RWPE1 (cell line): ENCODE results near the gene RBM4B.

Experiments
- CTCF ChIA-PET: fragments of 350-600 bp; sonication (Branson Sonifier 250); formaldehyde crosslinking; extraction: SDS; loops from one replicate; lab custom pipeline; 2021; lab: Yijun Ruan, JAX
- POLR2A ChIA-PET: fragments of 400-600 bp; formaldehyde crosslinking; extraction: SDS; loops from one replicate; lab custom pipeline; 2020; ENCODE audit warnings: antibody characterized with exemption; ENCODE audit not compliant: low non-redundant PET; lab: Yijun Ruan, JAX
- DNase-seq: peaks from one replicate; pipeline ENCODE4 v3.0.0; 2012; ENCODE audit warnings: low spot score
- H3K27ac ChIP-seq: fragments of 450-650 bp; 2 replicates; pipeline ENCODE4 v1.5.1; 2017
- CTCF ChIP-seq: fragments of 450-650 bp; conservative IDR thresholded peaks from 2 replicates; pipeline ENCODE4 v1.5.1; 2017; ENCODE audit warnings: low read depth, mild to moderate bottlenecking

Gene RBM4B

GRCh38 chr11:66631883-66632282, 45.8 kb downstream of the RBM4B start:
- POLR2A ChIA-PET, result no interaction called here
- no peak for DNase-seq
- no peak for TF ChIP-seq CTCF
- CTCF ChIA-PET, result interaction anchor here (0.5 to 0.7 kb wide), 2 partner anchors 34 to 174 kb away, joined by 3 to 6 read pairs; no protein-coding TSS in a partner anchor
- no peak overlapping the region for H3K27ac ChIP-seq

GRCh38 chr11:66629356-66629755, 48.3 kb downstream of the RBM4B start:
- TF ChIP-seq CTCF, result no peak
- DNase-seq, result no peak
- ChIA-PET CTCF (no interaction called here), POLR2A (interaction anchor here (0.8 kb wide), 1 partner anchor 9 kb away, joined by 3 read pairs; no protein-coding TSS in a partner anchor)
- H3K27ac ChIP-seq, result no peak overlapping the region

GRCh38 chr11:66628061-66628603, 49.6 kb downstream of the RBM4B start:
- TF ChIP-seq CTCF, result no peak
- no peak overlapping the region for H3K27ac ChIP-seq
- ChIA-PET CTCF (no interaction called here), POLR2A (no interaction called here)
- DNase-seq, result no peak

- TF ChIP-seq CTCF, result no peak
- no peak for DNase-seq
- CTCF ChIA-PET, result interaction anchor here (0.5 kb wide), 1 partner anchor 10 kb away, joined by 3 read pairs; the partner anchor contains the start of gene RBM14
- no peak overlapping the region for H3K27ac ChIP-seq
- POLR2A ChIA-PET, result no interaction called here
These were observed 50.8 kb downstream of the RBM4B start for GRCh38 chr11:66626926-66627325.

- no peak overlapping the region for H3K27ac ChIP-seq
- TF ChIP-seq CTCF, result no peak
- CTCF ChIA-PET, result no interaction called here
- no peak for DNase-seq
- POLR2A ChIA-PET, result no interaction called here
These were observed 51.3 kb downstream of the RBM4B start for GRCh38 chr11:66626382-66626781.

- no peak overlapping the region for H3K27ac ChIP-seq
- TF ChIP-seq CTCF, result no peak
- POLR2A ChIA-PET, result no interaction called here
- CTCF ChIA-PET, result interaction anchor here (0.6 kb wide), 1 partner anchor 91 kb away, joined by 7 read pairs; no protein-coding TSS in a partner anchor
- DNase-seq, result no peak
These were observed 51.9 kb downstream of the RBM4B start for GRCh38 chr11:66625752-66626149.
